ENCODE results near the gene FCMR. TPM values are rescaled to one million over a fixed set of nuclear protein-coding genes. Genes with fewer than 3 reads are reported as not detected.

FCMR gene
- total and polyA plus RNA-seq, 4 donors, result 0.70 to 3.6 (median 1.7) TPM

- Histone ChIP-seq H3K27ac (ENCODE audit: low read depth in 1 of 2, low read length in 2 of 2) (no peak overlapping the region), H3K9me3 (ENCODE audit: control insufficient read depth in 4 of 4, low read length in 3 of 4) (no peaks in the 10 kb centered on the region), H3K27me3 (ENCODE audit: control insufficient read depth in 4 of 4, insufficient read depth in 4 of 4, low read length in 3 of 4) (no peaks in the 10 kb centered on the region), H3K36me3 (ENCODE audit: control insufficient read depth in 4 of 4, insufficient read depth in 3 of 4, low read depth in 1 of 4, low read length in 3 of 4) (no peaks in the 10 kb centered on the region), H3K4me3 (ENCODE audit: low read depth in 1 of 3, low read length in 3 of 3) (no peak overlapping the region), H3K4me1 (ENCODE audit: control insufficient read depth in 4 of 4, insufficient read depth in 4 of 4, low read length in 3 of 4) (peaks cover 0 to 14% (median 13%) of the 10 kb centered on the region in 4 donors), H3K9ac (ENCODE audit: low read depth in 1 of 2, low read length in 2 of 2) (no peak overlapping the region)
- no peak for TF ChIP-seq FOXA1 (IDR thresholded peaks at IDR 0.05)
- TF ChIP-seq FOXA2 (IDR thresholded peaks at IDR 0.05), result no peak
- TF ChIP-seq TAF1 (conservative IDR thresholded peaks at IDR 0.05), result no peak
- no peak for TF ChIP-seq ATF3 (IDR thresholded peaks at IDR 0.05)
- TF ChIP-seq, protein P1, sequence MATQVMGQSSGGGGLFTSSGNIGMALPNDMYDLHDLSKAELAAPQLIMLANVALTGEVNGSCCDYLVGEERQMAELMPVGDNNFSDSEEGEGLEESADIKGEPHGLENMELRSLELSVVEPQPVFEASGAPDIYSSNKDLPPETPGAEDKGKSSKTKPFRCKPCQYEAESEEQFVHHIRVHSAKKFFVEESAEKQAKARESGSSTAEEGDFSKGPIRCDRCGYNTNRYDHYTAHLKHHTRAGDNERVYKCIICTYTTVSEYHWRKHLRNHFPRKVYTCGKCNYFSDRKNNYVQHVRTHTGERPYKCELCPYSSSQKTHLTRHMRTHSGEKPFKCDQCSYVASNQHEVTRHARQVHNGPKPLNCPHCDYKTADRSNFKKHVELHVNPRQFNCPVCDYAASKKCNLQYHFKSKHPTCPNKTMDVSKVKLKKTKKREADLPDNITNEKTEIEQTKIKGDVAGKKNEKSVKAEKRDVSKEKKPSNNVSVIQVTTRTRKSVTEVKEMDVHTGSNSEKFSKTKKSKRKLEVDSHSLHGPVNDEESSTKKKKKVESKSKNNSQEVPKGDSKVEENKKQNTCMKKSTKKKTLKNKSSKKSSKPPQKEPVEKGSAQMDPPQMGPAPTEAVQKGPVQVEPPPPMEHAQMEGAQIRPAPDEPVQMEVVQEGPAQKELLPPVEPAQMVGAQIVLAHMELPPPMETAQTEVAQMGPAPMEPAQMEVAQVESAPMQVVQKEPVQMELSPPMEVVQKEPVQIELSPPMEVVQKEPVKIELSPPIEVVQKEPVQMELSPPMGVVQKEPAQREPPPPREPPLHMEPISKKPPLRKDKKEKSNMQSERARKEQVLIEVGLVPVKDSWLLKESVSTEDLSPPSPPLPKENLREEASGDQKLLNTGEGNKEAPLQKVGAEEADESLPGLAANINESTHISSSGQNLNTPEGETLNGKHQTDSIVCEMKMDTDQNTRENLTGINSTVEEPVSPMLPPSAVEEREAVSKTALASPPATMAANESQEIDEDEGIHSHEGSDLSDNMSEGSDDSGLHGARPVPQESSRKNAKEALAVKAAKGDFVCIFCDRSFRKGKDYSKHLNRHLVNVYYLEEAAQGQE (IDR thresholded peaks at IDR 0.05), result no peak
- no peak for TF ChIP-seq EGR1 (IDR thresholded peaks at IDR 0.05; ENCODE audit: low read depth in 2 of 2)
- TF ChIP-seq HNF4A (conservative IDR thresholded peaks at IDR 0.05), result no peak
- TF ChIP-seq CTCF (IDR thresholded peaks at IDR 0.05; ENCODE audit: low read depth, low read length, missing input control), result no peak
- no peak for TF ChIP-seq RAD21 (IDR thresholded peaks at IDR 0.05)
- TF ChIP-seq, protein P2, sequence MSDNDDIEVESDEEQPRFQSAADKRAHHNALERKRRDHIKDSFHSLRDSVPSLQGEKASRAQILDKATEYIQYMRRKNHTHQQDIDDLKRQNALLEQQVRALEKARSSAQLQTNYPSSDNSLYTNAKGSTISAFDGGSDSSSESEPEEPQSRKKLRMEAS (IDR thresholded peaks at IDR 0.05), result no peak
- TF ChIP-seq SP1 (IDR thresholded peaks at IDR 0.05), result no peak
- no peak for TF ChIP-seq RXRA (IDR thresholded peaks at IDR 0.05)
- no peak for TF ChIP-seq ZBTB33 (IDR thresholded peaks at IDR 0.05)
- no peak for TF ChIP-seq HNF4G (IDR thresholded peaks at IDR 0.05)
- TF ChIP-seq JUND (IDR thresholded peaks at IDR 0.05), result no peak
- no peak for TF ChIP-seq NR2F2 (IDR thresholded peaks at IDR 0.05)
- TF ChIP-seq YY1 (IDR thresholded peaks at IDR 0.05), result no peak
- TF ChIP-seq GABPA (IDR thresholded peaks at IDR 0.05 in 1 of 2, conservative IDR thresholded peaks at IDR 0.05 in 1 of 2), result no peak
- no peak for DNase-seq (ENCODE audit: low spot score)
- WGBS, result 83% methylated on average over 4 of the region's 4 CpGs
Observed at GRCh38 chr1:206905295-206906164, 16.2 kb downstream of the FCMR start.

All from liver (tissue), 9 donors.